ENCODE measurements around the gene APOBR.

DNA sequence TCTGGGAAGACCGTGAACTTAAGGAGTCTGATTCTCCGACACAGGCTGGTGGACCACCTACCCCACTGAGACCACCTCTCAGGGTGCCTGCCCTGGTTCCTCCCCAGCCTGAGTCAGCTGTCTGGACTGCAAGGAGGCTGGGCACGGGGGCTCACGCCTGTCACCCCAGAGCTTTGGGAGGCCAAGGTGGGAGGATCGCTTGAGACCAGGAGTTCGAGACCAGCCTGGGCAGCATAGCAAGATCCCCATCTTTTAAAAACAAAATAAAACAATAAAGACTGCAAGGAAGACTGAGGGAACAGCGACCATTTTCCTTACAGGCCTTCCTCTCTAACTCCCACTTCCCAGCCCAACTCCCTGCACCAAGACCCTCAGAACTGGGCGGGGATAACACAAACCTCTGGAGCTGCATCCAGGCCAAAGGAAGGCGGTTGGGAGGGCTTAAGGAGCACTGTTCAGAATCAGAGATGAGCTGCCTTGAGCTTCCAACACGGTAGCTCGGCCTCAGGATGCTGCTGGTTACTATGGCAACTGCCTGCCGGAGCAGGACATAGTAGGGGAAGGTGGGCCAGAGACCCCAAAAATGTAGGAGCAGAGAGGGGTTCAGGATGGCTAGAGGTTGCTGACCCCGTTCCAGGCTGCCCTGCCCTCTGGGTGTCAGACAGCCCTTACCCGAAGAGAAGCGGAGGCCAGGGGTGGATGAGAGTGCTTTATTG, 4.4 kb downstream of the APOBR start:
- TF ChIP-seq TAF1 (conservative IDR thresholded peaks at IDR 0.05): no peak
- no peak for TF ChIP-seq RAD21 (IDR thresholded peaks at IDR 0.05)
- no peak for TF ChIP-seq CTCF (IDR thresholded peaks at IDR 0.05; ENCODE audit: low read depth, low read length, missing input control)
- no peak for TF ChIP-seq RXRA (IDR thresholded peaks at IDR 0.05)
- TF ChIP-seq, protein P1, sequence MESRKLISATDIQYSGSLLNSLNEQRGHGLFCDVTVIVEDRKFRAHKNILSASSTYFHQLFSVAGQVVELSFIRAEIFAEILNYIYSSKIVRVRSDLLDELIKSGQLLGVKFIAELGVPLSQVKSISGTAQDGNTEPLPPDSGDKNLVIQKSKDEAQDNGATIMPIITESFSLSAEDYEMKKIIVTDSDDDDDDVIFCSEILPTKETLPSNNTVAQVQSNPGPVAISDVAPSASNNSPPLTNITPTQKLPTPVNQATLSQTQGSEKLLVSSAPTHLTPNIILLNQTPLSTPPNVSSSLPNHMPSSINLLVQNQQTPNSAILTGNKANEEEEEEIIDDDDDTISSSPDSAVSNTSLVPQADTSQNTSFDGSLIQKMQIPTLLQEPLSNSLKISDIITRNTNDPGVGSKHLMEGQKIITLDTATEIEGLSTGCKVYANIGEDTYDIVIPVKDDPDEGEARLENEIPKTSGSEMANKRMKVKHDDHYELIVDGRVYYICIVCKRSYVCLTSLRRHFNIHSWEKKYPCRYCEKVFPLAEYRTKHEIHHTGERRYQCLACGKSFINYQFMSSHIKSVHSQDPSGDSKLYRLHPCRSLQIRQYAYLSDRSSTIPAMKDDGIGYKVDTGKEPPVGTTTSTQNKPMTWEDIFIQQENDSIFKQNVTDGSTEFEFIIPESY (IDR thresholded peaks at IDR 0.05): no peak
- TF ChIP-seq, protein P2, sequence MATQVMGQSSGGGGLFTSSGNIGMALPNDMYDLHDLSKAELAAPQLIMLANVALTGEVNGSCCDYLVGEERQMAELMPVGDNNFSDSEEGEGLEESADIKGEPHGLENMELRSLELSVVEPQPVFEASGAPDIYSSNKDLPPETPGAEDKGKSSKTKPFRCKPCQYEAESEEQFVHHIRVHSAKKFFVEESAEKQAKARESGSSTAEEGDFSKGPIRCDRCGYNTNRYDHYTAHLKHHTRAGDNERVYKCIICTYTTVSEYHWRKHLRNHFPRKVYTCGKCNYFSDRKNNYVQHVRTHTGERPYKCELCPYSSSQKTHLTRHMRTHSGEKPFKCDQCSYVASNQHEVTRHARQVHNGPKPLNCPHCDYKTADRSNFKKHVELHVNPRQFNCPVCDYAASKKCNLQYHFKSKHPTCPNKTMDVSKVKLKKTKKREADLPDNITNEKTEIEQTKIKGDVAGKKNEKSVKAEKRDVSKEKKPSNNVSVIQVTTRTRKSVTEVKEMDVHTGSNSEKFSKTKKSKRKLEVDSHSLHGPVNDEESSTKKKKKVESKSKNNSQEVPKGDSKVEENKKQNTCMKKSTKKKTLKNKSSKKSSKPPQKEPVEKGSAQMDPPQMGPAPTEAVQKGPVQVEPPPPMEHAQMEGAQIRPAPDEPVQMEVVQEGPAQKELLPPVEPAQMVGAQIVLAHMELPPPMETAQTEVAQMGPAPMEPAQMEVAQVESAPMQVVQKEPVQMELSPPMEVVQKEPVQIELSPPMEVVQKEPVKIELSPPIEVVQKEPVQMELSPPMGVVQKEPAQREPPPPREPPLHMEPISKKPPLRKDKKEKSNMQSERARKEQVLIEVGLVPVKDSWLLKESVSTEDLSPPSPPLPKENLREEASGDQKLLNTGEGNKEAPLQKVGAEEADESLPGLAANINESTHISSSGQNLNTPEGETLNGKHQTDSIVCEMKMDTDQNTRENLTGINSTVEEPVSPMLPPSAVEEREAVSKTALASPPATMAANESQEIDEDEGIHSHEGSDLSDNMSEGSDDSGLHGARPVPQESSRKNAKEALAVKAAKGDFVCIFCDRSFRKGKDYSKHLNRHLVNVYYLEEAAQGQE (IDR thresholded peaks at IDR 0.05): no peak
- no peak for TF ChIP-seq FOXA1 (IDR thresholded peaks at IDR 0.05)
- no peak for TF ChIP-seq YY1 (IDR thresholded peaks at IDR 0.05)
